ENCODE results near the gene RTF1.
"Not testable (repeated sequence)": the region's sequence is repeated elsewhere in the genome, so short reads cannot be mapped to it uniquely, and the experiment has no call there.

RTF1 gene

GRCh38 chr15:41465822-41466421 is 49.0 kb downstream of the RTF1 start:
- TF ChIP-seq MAX (IDR thresholded peaks at IDR 0.05; ENCODE audit: low read depth, low read length) = no peak
- peak; percentile 99 for TF ChIP-seq CTCF (IDR thresholded peaks at IDR 0.05; ENCODE audit: low read depth, low read length)
- no peak overlapping the region for H3K4me3 ChIP-seq (ENCODE audit: low read depth, low read length)
- DNase-seq (ENCODE audit: low read depth) = peak; percentile 68

GRCh38 chr15:41466711-41467110 is 49.8 kb downstream of the RTF1 start:
- no peak overlapping the region for H3K4me3 ChIP-seq (ENCODE audit: low read depth, low read length)
- no peak for DNase-seq (ENCODE audit: low read depth)
- no peak for TF ChIP-seq MAX (IDR thresholded peaks at IDR 0.05; ENCODE audit: low read depth, low read length)
- no peak for TF ChIP-seq POLR2A (IDR thresholded peaks at IDR 0.05; ENCODE audit: extremely low read depth, insufficient read length)
- no peak for TF ChIP-seq MYC (IDR thresholded peaks at IDR 0.05; ENCODE audit: low read depth, low read length)
- no peak for TF ChIP-seq CTCF (IDR thresholded peaks at IDR 0.05; ENCODE audit: low read depth, low read length)

GRCh38 chr15:41469644-41470043 is 52.7 kb downstream of the RTF1 start:
- not testable (repeated sequence) for DNase-seq (ENCODE audit: low read depth); H3K4me3 ChIP-seq (ENCODE audit: low read depth, low read length)

- no peak for DNase-seq (ENCODE audit: low read depth)
- TF ChIP-seq MAX (IDR thresholded peaks at IDR 0.05; ENCODE audit: low read depth, low read length) = no peak
- H3K4me3 ChIP-seq (ENCODE audit: low read depth, low read length) = no peak overlapping the region
Measured at GRCh38 chr15:41473418-41473817, 56.5 kb downstream of the RTF1 start.

GRCh38 chr15:41474436-41474835 is 57.5 kb downstream of the RTF1 start:
- TF ChIP-seq MAX (IDR thresholded peaks at IDR 0.05; ENCODE audit: low read depth, low read length) = no peak
- DNase-seq (ENCODE audit: low read depth) = no peak
- no peak overlapping the region for H3K4me3 ChIP-seq (ENCODE audit: low read depth, low read length)

GRCh38 chr15:41474941-41475340 is 58.0 kb downstream of the RTF1 start:
- TF ChIP-seq MYC (IDR thresholded peaks at IDR 0.05; ENCODE audit: low read depth, low read length) = no peak
- TF ChIP-seq CTCF (IDR thresholded peaks at IDR 0.05; ENCODE audit: low read depth, low read length) = no peak
- H3K4me3 ChIP-seq (ENCODE audit: low read depth, low read length) = no peak overlapping the region
- no peak for DNase-seq (ENCODE audit: low read depth)

GRCh38 chr15:41476416-41477048 is 59.6 kb downstream of the RTF1 start:
- TF ChIP-seq CTCF (IDR thresholded peaks at IDR 0.05; ENCODE audit: low read depth, low read length) (no peak), MYC (IDR thresholded peaks at IDR 0.05; ENCODE audit: low read depth, low read length) (no peak), MAX (IDR thresholded peaks at IDR 0.05; ENCODE audit: low read depth, low read length) (no peak), POLR2A (IDR thresholded peaks at IDR 0.05; ENCODE audit: extremely low read depth, insufficient read length) (no peak)
- DNase-seq (ENCODE audit: low read depth) = no peak
- H3K4me3 ChIP-seq (ENCODE audit: low read depth, low read length) = no peak overlapping the region
